ENCODE data around the gene ADCYAP1.

DNA sequence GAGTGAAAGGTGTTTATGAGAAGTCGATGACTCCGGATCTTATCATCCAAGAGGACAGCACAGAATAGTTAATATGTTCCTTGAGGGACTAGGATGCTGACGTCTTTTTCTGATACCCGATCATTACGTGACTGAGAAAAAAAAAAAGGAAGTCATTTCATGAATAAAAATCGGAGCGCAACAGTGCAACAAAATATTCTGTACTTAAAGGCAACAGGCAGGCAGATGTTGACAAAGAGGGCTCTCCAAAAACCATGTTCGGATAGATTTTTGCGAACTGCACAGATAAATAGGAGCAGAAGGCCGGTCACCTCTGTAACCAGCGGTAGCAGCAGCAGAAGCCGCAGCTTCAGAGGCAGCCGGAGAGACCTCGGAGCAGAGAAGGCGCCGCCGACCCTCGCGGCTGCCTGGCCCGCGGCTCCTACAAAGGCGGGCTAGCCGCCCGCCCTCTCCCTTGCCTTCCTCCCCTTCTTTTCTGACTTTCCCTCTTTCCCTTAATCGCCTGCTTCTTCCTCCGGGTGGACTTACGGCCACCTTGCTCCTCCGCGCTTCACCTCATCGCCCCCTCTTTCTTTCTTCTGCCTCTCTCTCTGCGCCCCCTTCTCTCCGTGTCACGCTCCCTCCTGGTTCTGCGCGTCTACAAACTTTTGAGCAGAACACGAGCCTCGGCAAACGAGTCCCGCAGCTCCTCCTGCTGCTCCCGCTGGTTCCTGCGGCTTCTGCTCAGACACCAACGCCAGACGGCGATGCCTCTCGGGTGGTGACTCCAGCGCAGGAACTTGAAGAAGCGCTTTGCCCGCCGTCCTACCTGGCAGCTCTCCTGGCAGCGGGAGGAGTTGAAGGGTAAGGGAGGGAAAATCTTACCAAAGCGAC, at the start of gene ADCYAP1:
- TF ChIP-seq, protein P1, sequence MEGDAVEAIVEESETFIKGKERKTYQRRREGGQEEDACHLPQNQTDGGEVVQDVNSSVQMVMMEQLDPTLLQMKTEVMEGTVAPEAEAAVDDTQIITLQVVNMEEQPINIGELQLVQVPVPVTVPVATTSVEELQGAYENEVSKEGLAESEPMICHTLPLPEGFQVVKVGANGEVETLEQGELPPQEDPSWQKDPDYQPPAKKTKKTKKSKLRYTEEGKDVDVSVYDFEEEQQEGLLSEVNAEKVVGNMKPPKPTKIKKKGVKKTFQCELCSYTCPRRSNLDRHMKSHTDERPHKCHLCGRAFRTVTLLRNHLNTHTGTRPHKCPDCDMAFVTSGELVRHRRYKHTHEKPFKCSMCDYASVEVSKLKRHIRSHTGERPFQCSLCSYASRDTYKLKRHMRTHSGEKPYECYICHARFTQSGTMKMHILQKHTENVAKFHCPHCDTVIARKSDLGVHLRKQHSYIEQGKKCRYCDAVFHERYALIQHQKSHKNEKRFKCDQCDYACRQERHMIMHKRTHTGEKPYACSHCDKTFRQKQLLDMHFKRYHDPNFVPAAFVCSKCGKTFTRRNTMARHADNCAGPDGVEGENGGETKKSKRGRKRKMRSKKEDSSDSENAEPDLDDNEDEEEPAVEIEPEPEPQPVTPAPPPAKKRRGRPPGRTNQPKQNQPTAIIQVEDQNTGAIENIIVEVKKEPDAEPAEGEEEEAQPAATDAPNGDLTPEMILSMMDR (IDR thresholded peaks at IDR 0.05) = no peak
- no peak for TF ChIP-seq POLR2A (IDR thresholded peaks at IDR 0.05)
